HG02759 (cell line): ENCODE data around the gene MNT.

Experiments
- ATAC-seq: cut with Tn5 transposase; IDR thresholded peaks from one replicate; pipeline ENCODE4 v1.9.1; 2021; ENCODE audit warnings: mild to moderate bottlenecking, moderate library complexity; ENCODE audit not compliant: unreplicated experiment

MNT gene

DNA sequence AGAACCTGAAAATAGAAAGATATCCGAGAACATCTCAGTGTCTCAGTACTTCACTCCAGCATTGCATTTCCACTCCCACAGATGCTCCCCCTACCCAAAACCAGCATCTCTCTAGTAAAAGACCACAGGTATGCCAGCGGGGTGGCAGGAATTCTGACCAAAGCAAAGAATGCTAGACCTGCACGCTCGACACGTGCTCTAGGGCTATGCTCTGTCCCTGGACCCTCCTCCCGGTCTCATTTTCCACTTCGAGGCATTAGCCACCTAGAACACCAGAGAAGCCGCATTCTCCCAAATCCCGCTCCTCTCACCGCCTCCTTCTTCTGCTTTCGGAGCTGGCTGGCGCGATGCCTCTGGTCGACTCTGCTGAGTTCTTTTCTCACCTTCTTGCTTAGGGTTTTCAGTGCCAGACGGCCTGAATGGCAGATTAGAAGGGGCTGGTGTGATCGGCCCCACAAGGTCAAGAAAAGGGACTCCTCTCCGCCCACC, 65.1 kb downstream of the MNT start:
- ATAC-seq = no peak
